Activated CD8-positive, alpha-beta memory T cell treated with anti-CD3 and anti-CD28 coated beads for 24 hours (primary cell): ENCODE measurements around the gene PDAP1.
"Not testable (repeated sequence)": the region's sequence is repeated elsewhere in the genome, so short reads cannot be mapped to it uniquely, and the experiment has no call there.

Experiments
- DNase-seq: peaks from one replicate; pipeline ENCODE4 v3.0.0-alpha.2; 2020

PDAP1 gene

DNA sequence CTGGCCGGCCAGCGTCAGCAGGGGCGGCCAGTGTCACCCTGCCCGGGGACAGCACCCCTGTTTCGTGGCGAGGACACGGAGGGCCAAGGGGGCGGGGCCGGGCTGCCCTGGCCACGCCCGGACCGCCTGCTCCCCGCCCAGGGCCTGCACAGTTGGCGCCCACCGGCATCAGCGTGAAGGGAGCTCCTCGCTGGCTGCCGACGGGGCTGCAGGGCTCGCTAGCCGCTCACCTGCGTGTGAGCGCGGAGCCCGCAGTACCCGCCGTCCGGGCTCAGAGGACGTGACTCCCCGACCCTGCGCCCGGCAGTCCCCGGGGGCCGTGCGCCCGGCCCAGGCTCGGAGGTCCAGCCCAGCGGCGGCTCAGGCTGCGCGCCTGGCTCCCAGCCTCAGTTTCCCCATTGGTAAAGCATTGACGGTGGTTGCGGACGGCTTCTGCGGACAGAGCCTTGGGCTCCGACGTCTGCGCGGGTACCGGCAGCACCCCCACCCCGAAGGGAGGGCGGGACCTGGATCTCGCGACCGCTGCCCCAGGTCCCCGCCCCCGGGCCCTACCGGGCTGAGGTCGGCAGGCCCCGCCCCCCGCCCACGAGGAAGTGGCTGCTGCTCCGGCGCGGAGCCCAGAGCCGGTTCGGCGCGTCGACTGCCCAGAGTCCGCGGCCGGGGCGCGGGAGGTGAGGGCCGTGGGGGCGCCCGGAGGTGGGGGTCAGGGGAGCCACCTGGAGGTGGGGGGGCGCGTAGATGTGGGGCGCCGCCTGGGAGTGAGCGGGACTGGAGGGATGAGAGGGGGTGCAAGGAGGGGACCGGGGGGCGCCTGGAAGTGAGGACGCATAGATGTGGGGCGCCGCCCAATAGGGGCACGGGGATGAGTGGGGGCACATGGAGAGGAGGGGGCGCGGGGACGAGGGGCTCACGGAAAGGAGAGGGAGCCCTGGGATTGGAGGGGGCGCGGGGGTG, 34.0 kb downstream of the PDAP1 start, which contains the start of gene ARPC1B:
Gene ARPC1B, plus strand, starts transcription at position 620 of the 954 bp plus-strand sequence. CDS start 10,985 bp downstream, outside the sequence.
- peak; percentile 93 for DNase-seq

DNA sequence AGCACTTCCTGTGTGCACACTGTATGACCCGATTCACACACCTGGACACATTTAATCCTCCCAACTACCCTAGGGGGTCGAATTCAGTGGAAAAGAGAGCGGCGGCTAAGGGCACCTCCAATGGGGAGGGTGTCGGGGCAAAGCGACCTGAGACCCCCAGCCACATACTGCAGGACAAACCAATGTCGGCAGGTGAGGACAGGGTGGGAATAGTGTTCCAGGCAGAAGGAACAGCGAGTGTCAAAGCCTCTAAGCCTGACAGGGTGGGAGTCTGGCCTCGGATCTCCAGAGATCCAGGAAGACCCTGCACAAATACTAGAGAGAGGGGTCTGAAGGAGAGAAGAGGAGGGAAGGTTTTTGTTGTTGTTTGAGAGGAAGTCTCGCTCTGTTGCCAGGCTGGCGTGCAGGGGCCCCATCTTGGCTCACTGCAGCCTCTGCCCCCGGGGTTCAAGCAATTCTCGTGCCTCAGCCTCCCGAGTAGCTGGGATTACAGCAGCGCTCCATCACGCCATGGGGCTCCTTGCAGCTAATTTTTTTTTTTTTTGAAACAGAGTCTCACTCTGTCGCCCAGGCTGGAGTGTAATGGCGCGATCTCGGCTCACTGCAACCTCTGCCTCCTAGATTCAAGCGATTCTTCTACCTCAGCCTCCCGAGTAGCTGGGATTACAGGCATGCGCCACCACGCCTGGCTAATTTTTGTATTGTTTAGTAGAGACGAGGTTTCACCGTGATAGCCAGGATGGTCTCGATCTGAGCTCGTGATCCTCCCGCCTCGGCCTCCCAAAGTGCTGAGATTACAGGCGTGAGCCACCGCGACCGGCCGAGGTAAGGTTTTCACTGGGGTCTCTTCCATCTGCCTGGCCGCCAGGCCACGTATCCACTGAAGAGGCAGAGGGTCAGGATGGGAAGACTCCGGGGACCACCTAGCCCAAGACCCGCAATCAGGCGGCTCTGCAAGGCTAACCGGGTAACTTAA, 35.0 kb downstream of the PDAP1 start:
- no peak for DNase-seq

DNA sequence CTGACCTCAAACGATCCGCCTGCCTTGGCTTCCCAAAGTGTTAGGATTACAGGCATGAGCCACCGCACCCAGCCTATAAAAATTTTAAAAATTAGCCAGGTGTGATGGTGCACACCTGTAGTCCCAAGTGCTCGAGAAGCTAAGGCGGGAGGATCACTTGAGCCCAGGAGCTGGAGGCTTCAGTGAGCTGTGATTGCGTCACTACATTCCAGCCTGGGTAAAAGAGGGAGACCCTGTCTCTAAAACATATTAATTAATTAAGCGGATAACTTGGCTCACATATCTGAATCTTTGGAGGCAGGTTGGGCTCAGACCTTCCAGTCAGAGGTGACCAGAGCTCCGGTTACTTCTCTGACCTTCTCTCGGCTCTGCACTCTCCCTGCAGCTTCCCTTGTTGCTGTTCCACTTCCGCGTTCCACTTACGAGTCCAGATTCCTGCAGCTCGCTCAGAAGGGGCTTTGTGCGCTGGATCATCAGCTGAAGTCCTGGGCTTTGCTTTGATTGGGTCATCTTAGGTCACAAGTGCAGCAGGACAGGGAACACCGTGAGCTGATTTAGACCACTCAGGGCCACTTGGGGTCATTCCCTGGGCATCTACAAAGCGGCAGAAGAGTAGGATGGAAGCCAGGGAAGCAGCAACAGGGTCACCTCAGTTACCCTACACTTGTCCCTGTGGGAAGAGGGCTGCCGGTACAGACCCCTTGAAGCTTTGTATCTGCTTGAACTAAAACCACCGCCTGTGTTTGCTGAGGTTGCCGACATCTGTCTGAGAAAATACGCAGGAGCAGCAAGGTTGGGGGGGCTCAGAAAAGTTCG, 35.9 kb downstream of the PDAP1 start:
- no peak for DNase-seq

DNA sequence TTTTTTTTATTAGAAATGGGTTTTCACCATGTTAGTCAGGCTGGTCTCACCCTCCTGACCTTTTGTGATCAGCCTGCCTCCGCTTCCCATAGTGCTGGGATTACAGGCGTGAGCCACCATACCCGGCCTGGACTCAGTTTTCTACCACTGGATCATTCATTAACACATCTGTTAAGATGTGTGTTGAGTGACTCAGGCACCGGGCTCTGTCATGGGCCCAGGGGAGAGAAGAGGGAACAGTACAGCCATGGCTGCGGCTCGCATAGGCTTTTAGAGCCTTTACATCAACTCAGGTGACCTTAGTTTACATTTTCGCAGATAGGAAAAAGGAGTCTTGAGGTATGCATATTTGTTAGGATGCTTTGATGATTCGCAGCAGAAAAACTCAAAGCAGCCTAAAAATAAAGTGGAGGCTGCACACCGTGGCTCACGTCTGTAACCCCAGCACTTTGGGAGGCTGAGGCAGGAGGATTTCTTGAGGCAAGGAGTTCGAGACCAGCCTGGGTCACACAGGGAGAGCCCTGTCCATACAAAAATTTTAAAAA, 36.9 kb downstream of the PDAP1 start:
- DNase-seq, result no peak

DNA sequence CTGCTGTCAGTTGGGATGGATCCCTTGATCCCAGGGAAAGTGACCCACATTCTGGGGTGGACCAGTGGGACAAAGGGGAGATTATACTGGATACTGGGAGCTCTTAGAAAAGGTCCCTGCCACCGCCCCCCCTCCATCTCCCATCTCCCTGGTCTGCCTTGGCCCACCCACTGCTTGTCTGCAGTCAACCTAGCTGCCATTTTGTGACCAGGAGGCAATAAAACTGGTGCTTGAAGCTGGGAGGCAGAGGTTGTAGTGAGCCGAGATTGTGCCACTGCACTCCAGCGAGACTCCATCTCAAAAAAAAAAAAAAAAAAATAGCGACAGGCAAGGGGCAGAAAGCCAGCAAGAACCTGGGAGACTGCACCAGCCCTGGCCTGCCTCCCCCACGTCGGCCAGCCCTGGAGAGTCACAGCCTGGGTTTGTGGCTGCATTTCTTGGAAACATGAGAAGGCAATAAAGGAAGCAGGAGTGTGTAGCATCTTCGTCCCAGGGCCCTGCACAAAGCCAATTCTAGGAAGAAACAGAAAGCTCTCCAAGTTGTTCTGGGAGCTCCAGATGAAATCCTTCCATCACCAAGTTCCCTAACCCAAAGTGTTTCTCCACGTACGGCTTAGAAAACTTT, 38.5 kb downstream of the PDAP1 start:
- no peak for DNase-seq

DNA sequence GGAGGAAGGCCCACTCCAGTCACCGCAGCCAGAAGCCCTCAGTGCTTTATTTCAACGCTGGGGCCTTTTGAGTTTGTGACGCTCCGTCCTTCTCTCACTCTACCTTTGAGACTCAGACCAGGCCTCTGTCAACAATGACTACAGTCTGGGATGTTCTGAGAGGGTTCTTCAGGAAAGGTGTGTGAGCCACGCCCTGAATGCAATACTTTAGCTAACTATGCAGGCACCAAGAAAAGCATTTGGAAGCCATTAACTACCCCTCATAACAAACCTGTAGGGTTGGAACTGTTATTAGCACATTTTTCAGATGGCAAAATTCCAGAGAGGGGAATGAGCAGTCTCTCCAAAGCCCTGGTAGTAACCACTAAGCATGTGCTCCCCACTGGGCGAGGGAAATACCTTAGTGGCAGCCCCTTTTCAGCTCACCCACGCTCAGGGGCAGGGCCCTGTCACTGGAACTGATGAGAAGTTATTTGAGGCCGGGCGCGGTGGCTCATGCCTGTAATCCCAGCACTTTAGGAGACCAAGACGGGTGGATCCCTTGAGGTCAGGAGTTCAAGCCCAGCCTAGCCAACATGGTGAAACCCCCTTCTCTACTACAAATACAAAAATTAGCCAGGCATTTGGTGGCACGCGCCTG, 39.5 kb downstream of the PDAP1 start:
- DNase-seq, result no peak

DNA sequence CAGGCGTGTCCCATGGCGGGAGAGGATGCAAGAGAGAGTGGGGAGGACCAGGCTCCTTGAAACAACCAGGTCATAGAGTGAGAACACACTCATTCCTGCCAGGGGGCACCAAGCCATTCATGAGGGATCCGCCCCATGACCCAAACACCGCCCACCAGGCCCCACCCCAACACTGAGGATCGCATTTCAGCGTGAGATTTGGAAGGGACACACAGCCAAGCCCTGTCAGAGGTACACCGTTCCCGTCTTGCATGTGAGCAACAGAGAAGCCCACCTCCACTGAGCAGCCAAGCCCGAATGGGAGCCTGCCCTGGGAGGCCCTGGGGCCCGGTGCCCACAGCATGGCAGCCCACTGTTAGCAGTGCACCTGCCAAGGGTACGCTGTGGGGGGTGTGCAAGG, 41.8 kb downstream of the PDAP1 start:
- DNase-seq, result no peak

DNA sequence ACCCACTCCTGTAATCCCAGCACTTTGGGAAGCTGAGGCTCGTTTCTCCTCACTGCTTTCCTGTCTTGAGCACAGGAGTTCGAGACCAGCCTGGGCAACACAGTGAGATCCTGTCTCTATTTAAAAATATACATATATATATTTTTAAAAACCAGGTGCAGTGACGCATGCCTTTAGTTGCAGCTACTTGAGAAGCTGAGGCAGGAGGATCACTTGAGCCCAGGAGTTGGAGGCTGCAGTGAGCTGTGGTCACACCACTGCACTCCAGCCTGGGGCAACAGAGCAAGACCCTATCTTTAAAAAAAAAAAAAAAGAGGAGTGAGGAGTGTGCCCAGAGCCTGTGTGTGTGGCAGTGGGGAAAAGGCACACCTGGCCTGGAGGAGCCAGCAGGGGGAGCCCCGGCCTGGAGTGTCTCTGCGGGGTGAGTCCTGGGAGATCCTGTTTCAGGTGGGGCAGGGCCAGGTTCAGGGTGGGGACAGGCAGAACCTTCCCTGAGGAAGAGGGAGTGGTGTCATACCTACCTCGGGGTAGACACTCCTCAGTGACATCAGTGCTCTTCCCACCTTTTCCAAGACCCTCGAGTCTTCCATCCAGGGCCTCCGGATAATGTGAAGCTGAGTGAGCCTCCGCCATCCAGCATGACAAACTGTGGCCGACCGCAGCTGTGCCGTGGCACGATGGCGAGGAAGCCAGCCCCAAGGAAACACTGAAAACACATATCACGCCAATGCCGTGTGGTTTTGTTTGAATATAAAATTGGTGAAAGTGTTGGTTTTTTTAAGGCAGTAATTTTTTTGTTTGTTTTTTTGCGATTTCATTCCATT, 42.9 kb downstream of the PDAP1 start:
- DNase-seq, result peak; percentile 80

DNA sequence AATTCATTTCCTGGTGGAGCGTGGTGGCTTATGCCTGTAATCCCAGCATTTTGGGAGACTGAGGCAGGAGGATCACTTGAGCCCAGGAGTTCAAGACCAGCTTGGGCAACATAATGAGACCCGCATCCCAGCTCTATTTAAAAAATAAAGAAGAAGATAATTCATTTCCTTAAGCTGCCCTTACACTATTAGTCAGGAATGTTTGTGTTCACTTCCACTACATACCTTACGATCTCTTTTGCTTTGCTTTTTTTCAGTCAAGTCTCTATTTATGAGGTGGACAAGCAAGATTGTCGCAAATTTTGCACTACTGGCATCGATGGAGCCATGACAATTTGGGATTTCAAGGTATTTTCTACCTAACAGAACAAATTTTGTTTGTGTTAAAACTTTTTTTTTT, 45.1 kb downstream of the PDAP1 start:
- no peak for DNase-seq

DNA sequence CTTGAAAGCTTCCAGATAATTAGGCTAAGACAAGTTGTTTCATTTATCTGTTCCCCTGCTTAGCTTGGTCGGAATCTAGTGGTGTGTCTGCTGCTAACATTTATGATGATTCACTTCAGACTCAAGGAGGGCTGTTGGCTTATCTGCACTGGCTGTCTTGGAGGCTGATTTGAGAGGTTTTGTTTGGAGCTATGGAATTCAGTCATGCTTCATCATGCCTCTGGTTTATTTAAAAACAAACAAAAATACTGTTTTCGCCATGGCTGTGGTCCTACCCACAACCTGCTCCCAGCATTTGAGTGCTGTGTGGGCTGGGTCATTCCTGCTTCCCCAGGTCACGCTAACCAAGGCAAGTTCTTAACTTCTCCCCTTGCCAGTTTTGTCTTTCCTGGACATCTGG, 45.6 kb downstream of the PDAP1 start:
- DNase-seq, result no peak

DNA sequence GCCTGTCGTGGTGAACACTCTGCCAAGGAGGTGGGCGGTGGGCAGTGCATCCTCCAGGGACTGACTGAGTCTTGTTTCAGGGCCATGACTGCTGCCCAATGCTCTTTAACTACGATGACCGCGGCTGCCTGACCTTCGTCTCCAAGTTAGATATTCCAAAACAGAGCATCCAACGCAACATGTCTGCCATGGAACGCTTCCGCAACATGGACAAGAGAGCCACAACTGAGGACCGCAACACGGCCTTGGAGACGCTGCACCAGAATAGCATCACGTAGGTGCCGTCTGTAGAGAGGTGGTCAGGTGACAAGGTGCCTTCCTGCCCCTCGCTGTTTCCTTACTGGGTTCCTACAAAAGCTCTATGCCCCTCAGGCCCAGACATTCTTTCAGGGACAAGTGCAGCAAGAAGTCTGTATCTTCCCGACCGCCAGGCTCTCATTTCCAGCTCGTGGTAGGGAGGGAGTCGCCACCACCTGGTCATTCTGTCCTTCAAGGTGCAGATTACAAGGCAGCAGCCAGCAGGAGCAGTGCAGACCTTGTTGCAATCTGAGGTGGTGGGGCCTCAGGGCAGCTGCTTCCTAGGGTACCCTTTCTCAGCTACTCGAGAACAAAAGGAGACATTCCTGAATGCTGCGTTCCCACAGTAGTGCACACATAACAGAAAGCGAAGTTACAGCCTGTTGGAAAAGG, 48.8 kb downstream of the PDAP1 start:
- DNase-seq, result no peak

DNA sequence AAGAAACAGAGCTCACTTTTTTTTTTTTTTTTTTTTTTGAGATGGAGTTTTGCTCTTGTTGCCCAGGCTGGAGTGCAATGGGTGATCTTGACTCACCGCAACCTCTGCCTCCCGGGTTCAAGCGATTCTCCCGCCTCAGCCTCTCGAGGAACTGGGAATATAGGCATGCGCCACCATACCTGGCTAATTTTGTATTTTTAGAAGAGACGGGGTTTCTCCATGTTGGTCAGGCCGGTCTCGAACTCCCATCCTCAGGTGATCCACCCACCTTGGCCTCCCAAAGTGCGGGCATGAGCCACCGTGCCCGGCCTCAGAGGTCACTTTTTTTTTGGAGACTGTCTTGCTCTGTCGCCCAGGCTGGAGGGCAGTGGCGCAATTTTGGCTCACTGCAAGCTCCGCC, 49.9 kb downstream of the PDAP1 start:
- not testable (repeated sequence) for DNase-seq

DNA sequence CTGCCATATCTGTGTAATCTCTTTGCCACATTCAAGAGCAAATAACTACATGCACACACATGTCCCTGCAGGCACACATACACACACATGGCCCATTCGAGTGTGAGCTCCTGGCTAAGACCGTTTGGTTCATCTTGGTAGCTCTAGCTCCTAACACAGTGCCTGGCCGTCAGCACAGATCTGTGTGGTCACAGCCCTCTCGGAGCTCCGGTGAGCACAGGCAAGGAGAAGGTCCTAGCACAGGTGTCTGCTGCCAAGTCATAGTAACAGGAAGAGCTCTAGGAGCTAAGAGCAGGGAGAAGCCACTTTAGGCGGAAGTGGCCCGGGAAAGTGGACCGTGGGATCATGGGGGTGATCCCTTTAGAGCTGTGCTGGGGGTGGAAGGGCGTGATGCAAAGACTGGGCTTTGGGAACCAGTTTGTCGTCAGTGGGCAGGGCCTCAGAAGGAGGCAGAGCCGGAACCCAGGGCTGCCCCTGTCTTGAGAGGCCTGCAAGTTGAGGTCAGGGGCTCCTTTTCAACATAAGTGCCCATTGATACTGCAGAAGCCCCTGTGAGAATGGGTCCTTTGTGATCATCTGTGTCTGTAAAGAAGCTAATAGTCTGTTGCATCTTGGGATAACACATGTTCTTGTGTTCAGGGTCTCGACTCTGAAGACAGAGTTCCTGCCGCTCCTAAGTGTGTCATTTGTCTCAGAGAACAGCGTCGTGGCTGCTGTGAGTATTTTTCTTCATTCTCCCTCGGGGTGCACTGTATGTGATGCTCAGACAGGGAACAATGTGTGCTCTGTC, 50.5 kb downstream of the PDAP1 start:
- peak; percentile 47 for DNase-seq

DNA sequence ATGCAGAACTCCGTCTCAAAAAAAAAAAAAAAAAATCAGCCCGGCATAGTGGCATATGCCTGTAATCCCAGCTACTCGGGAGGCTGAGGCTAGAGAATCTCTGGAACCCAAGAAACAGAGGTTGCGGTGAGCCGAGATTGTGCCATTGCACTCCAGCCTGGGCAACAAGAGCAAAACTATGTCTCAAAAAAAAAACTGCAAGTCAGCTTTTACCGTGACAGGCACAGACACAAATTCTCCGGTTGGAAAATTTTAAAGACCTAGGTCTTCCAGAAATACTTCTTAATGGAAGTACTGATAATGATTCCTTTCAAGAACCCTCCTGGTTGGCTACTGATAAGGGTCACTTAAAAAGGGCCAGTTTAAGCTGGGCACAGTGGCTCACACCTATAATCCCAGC, 53.3 kb downstream of the PDAP1 start:
- no peak for DNase-seq

DNA sequence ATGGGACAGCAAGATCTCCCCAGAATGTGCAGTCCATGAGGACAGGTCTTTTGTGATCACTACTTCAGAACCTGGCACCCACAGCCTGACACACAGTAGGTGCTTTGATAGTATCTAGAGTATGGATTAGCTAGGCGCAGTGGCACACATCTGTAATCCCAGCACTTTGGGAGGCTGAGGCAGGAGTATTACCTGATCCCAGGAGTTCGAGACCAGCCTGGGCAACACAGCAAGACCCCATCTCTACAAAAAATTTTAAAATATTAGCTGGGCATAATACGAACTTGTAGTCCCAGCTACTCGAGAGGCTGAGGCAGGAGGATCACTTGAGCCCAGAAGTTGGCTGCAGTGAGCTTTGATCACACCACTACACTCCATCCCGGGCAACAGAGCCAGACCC, 56.1 kb downstream of the PDAP1 start:
- DNase-seq, result no peak

DNA sequence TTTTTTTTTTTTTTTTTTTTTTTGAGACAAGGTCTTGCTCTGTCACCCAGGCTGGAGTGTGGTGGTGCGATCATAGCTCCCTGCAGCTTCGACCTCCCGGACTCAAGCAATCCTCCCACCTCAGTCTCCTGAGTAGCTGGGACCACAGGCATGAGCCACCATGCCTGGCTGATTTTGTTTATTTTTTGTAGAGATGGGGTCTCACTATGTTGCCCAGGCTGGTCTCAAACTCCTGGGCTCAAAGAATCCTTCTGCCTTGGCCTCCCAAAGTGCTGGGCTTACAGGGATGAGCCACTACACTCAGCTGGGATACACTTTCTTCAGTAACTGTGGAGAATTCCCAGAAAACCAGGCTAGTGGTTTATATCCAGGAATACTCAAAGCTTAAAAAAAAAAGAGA, 57.8 kb downstream of the PDAP1 start:
- peak; percentile 11 for DNase-seq
